Lower lobe of right lung (tissue), 2 donors: ENCODE data around the gene REG1A. TPM values are rescaled to one million over a fixed set of nuclear protein-coding genes. Genes with fewer than 3 reads are reported as not detected.

Experiments used
- ATAC-seq, 2 donors: fragments of 200-7000 bp; cut with Tn5 transposase; one replicate each; pipeline ENCODE4 v1.9.1; 2020 to 2022; ENCODE audit warnings: mild to moderate bottlenecking in 2 of 2, moderate library complexity in 2 of 2
- DNase-seq: peaks from one replicate; pipeline ENCODE4 v3.0.0-alpha.2; 2020
- H3K27ac ChIP-seq: fragments of 200-600 bp; one replicate; pipeline ENCODE4 v1.8.0; 2022
- H3K27me3 ChIP-seq: fragments of 200-600 bp; one replicate; pipeline ENCODE4 v1.8.0; 2022; ENCODE audit warnings: low read depth
- H3K36me3 ChIP-seq: fragments of 200-600 bp; one replicate; pipeline ENCODE4 v1.8.0; 2022; ENCODE audit warnings: mild to moderate bottlenecking
- H3K4me1 ChIP-seq: fragments of 200-600 bp; one replicate; pipeline ENCODE4 v1.8.0; 2022
- H3K4me3 ChIP-seq: fragments of 200-600 bp; one replicate; pipeline ENCODE4 v1.8.0; 2022; ENCODE audit warnings: mild to moderate bottlenecking
- H3K9me3 ChIP-seq: fragments of 200-600 bp; one replicate; pipeline ENCODE4 v1.8.0; 2022
- intact Hi-C: fragments of 100-400 bp; cut with DNase I; formaldehyde crosslinking; loops from one replicate; pipeline ENCODE4 v1.11.0; 2022
- total RNA-seq: library from RNA; stranded (reverse); fragmentation: NEBNext Ultra II Directional; extraction: Animal tissue kit (Norgen Biotek cat#: 25700); gene quantifications from one replicate; pipeline ENCODE4 v1.2.1, GENCODE V29; 2021
- TF ChIP-seq, protein P1 (sequence below): fragments of 200-600 bp; IDR thresholded peaks from one replicate; pipeline ENCODE4 v1.8.0; 2022; ENCODE audit warnings: antibody characterized with exemption, mild to moderate bottlenecking
- donor health status: DM: no; HTN: yes; CAD: no; lungs with severe emphysema.

The REG1A gene
- total RNA-seq, 1 donor from 2014 or later, result not detected

DNA sequence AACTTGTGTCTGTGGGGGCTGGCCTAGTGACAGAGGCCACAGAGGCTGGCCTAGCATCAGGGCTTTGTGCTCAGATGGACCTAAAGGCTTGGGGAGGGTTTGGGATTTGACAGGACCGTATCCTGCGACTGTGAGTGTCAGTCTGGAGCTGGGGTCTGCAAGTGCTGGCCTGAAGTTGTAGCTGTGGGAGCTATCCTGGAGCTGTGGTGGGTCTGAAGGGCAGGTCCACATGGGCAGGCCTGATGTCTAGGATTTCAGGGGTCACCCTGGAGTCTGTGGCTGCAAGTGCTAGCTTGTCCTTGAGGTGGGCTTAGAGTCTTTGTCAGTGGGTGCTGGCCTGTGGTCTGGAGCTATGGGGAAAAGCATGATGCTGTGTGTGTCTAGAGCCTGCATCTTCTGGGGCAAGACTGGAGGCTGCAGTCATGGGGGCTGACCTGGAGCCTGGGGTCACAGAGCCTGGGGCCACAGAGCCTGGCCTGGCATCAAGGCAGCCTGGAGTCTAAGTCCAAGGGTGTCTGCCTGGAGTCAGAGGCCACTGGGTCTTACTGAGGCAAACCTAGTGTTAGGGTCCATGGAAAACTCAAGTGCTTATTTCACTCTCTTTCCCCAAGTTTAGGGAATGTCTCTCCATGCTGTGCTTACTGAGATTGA is 35.7 kb downstream of the REG1A start:
- ATAC-seq (no peak), DNase-seq (no peak)
- TF ChIP-seq, protein P1, sequence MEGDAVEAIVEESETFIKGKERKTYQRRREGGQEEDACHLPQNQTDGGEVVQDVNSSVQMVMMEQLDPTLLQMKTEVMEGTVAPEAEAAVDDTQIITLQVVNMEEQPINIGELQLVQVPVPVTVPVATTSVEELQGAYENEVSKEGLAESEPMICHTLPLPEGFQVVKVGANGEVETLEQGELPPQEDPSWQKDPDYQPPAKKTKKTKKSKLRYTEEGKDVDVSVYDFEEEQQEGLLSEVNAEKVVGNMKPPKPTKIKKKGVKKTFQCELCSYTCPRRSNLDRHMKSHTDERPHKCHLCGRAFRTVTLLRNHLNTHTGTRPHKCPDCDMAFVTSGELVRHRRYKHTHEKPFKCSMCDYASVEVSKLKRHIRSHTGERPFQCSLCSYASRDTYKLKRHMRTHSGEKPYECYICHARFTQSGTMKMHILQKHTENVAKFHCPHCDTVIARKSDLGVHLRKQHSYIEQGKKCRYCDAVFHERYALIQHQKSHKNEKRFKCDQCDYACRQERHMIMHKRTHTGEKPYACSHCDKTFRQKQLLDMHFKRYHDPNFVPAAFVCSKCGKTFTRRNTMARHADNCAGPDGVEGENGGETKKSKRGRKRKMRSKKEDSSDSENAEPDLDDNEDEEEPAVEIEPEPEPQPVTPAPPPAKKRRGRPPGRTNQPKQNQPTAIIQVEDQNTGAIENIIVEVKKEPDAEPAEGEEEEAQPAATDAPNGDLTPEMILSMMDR, result no peak

GRCh38 chr2:79159030-79159429 is 38.7 kb downstream of the REG1A start:
- ATAC-seq (no peak), DNase-seq (no peak)
- no peak overlapping the region for H3K27ac ChIP-seq
- no peaks in the 10 kb centered on the region for H3K9me3 ChIP-seq
- H3K4me1 ChIP-seq, result no peaks in the 10 kb centered on the region
- intact Hi-C loops, result no loop called here
- H3K4me3 ChIP-seq, result no peak overlapping the region
- TF ChIP-seq, protein P1, result no peak
- no peaks in the 10 kb centered on the region for H3K36me3 ChIP-seq
- H3K27me3 ChIP-seq, result no peaks in the 10 kb centered on the region

More for the DNA sequence above, 35.7 kb downstream of the REG1A start:
- H3K36me3 ChIP-seq, result no peaks in the 10 kb centered on the region
- no peaks in the 10 kb centered on the region for H3K4me1 ChIP-seq
- H3K27ac ChIP-seq, result no peak overlapping the region
- intact Hi-C loops, result no loop called here
- H3K4me3 ChIP-seq, result no peak overlapping the region
- no peaks in the 10 kb centered on the region for H3K27me3 ChIP-seq
- H3K9me3 ChIP-seq, result no peaks in the 10 kb centered on the region

DNA sequence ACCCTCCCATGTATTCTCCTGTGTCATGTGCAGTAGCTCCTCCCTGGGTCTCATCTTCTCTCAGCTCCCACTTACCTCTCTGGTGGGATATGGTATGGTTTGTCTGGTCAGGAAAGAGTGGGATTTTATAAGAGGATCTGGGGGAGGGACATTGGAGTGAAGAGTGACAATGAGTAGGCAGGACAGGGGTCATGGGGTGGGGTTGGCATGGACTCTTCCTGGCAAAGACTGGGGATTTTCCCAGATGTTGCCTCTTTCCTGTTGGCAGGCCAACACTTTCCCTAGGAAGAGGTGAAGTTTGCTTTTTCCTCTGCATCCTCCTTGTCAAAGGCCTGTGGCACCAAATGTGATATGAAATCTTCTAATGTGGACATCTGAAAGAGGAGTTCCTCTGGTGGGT is 39.4 kb downstream of the REG1A start, which contains the start of gene REG3A:
TSS of gene REG3A (minus strand) at position 101 of the 400 bp plus-strand sequence. CDS start 348 bp downstream, outside the sequence.
- no peak for DNase-seq
- Histone ChIP-seq H3K4me1 (no peaks in the 10 kb centered on the region), H3K27me3 (no peaks in the 10 kb centered on the region), H3K9me3 (no peaks in the 10 kb centered on the region), H3K4me3 (no peak within 1 kb of the TSS), H3K27ac (no peak within 1 kb of the TSS), H3K36me3 (no peaks in the 10 kb centered on the region)
- TF ChIP-seq, protein P1, result no peak
- ATAC-seq, result no peak
- intact Hi-C loops, result no loop called here

DNA sequence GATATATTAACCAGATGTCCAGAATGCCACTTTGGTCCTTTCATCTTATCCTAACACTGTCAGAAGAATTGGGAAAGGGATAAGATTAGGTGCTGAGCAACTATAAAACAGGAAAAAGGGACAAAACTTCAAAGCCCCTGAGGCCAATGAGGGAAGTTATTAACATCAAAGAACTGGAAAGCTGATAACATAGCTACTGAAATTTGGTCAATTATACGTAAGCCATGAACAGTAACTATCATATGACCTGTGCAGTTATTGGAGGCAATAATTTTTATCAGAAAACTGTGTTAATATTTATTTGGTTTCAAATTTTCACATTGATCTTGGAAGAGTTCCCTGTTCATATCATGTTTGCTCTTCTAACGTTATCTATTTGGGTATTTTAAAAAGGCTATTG is 41.8 kb downstream of the REG1A start:
- TF ChIP-seq, protein P1, result no peak
- no peak overlapping the region for H3K4me3 ChIP-seq
- intact Hi-C loops, result no loop called here
- ATAC-seq (no peak), DNase-seq (no peak)
- no peaks in the 10 kb centered on the region for H3K9me3 ChIP-seq
- H3K36me3 ChIP-seq, result no peaks in the 10 kb centered on the region
- no peaks in the 10 kb centered on the region for H3K4me1 ChIP-seq
- H3K27me3 ChIP-seq, result no peaks in the 10 kb centered on the region
- H3K27ac ChIP-seq, result no peak overlapping the region

DNA sequence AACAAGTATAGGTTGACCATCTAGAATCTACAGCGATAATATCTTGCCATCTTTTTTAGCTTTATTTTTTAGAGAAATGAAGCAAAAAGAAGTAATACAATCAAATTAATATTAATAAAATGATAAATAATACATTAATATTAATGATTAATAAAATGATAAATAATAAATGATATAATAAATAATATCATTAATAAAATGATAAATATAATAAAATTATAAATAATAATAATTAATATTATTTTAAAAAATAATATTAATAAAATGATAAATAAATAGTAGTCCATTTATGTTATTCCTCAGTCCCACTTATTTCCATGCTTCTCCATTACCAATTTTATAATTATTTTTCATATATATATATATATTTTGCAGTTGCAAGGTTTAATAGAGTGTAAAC is 42.5 kb downstream of the REG1A start:
- TF ChIP-seq, protein P1, result no peak
- Histone ChIP-seq H3K9me3 (no peaks in the 10 kb centered on the region), H3K4me1 (no peaks in the 10 kb centered on the region), H3K27ac (no peak overlapping the region), H3K4me3 (no peak overlapping the region), H3K36me3 (no peaks in the 10 kb centered on the region), H3K27me3 (no peaks in the 10 kb centered on the region)
- no peak for ATAC-seq
- DNase-seq, result no peak
- intact Hi-C loops, result no loop called here
